ENCODE results near the gene MKS1. TPM values are rescaled to one million over a fixed set of nuclear protein-coding genes. Genes with fewer than 3 reads are reported as not detected.
A peak's percentile ranks its signal among the peaks of the same experiment; 100 is the strongest.

MKS1 gene
- 28.7 TPM for total RNA-seq

DNA sequence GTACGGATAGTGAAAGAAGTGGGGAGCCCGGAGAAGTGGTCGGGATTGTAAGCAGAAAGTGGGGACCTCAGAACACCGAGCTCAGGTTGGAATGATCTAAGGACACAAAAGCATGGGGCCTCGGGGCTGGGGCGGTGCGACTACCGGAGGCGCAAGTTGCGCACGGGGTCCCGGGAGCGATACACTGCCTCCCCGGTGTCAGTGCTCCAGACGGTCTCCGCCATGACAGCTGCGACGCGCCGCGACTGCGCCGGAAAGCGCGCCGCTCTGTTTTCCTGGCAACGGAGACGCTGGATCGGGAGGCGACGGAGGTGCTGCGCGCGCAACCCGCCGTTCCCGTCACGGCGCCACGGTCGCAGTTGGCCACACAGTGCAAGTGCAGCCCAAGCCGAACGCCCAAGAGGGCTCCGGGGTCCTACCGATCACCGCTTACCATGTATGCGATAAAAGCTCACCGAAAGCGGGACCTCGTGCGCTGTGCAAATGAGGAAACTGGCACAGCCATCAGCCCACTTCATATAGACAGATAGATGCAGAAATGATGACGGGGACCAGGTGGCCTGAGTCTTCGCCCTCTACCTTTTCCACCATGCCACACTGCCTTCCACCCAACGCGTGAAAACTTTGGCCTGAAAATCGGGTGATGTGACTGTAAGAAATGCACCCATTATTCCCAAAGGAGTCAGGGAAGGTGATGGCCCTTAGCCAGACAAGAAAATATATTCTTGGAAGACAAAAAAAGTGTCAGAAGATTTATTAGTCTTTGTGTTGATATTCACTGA, at the start of gene MKS1:
MKS1 (minus strand) TSS at position 249 of the 782 bp plus-strand sequence; CDS start at position 224, 25 bp downstream.
- DNase-seq (ENCODE audit: low spot score): peak; percentile 95

DNA sequence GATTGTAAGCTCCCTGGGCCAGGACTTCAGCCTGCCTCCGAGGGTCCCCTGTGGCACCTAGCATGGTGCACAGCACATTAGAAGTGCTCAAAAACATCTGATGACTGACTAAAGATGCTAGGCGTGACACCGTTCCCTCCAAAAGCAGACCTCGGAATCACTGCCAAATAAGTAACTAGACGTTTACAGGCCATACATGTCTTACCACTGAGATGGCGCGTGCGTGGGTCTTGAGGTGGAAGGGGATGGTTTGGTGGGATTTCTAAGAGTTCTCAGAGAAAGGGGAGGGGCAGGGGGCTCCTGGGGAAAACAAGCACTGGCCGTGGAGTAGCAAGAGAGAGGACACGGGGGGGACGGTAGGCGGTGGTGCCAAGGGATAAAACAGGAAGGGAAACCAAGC, 49.3 kb upstream of the MKS1 start:
- DNase-seq (ENCODE audit: low spot score): peak; percentile 19

DNA sequence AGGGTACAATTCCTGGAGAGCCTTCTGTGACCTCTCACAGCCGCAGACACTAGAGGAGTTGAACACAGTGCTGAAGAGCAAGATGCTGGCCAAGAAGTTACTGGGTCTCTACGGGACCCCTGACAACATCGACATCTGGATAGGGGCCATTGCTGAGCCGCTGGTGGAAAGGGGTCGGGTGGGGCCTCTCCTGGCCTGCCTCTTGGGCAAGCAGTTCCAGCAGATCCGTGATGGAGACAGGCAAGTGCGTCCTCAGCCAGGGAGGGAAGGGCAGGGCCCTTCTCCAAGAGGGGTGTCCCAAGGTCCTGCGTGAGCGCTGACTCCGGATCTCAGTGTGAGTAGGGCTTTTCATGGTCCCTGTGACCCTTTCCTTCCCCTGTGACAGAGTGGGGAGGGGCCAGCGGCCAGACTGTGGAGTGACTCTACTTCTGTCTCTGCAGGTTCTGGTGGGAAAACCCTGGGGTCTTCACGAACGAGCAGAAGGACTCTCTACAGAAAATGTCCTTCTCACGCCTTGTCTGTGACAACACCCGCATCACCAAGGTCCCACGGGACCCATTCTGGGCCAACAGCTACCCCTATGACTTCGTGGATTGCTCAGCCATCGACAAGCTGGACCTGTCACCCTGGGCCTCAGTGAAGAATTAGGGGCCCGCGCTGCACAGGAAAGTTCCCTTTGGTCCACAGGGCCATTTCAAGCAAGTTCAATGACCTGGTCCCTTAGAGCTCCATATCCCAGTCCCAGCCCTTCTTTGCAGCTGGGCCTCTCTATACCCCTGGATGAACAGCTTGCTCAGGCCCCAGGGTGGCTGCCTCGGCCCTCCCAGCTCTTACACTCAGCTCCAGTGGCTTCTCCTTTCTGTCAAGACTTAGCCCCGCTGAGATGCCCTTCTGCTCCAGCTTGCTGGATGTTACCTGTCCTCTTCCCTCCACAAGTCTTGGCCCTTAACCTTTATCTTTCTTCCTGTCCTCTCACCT, 48.6 kb upstream of the MKS1 start:
- DNase-seq (ENCODE audit: low spot score): peak; percentile 29

DNA sequence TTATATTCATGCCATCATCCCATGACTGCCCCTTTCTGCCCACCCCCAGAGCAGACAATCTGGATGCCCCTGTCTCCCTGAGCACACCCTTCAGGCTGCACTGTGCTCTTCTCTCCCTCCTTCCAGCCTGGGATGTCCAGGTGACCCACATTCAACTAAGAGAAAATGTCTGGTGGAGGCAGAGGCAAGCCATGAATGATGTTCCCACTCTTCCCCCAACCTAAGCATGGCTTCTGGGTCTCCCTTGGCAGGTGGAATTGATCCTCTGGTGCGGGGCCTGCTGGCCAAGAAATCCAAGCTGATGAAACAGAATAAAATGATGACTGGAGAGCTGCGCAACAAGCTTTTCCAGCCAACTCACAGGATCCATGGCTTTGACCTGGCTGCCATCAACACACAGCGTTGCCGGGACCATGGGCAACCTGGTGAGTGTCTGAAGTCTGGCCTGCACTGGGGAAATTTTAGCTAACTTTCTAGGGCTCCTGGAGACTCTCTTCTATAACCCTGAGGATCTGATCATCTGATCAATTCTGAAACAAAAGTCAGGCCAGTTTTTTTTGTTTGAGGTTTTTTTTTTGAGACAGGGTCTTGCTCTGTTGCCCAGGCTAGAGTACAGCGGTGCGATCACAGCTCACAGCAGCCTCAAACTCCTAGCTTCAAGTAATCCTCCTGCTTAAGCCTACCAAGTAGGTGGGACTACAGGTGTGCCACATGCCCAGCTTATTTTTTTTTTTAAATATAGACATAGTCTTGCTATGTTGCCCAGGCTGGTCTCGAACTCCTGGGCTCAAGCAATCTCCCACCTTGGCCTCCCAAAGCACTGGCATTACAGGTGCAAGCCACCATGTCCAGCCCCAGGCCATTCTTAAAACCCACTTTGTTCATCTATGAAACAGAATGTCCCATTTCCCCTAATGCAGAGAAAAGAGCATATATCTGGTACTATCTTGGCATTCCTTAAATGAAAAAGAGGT, 47.1 kb upstream of the MKS1 start:
- DNase-seq (ENCODE audit: low spot score): peak; percentile 28

DNA sequence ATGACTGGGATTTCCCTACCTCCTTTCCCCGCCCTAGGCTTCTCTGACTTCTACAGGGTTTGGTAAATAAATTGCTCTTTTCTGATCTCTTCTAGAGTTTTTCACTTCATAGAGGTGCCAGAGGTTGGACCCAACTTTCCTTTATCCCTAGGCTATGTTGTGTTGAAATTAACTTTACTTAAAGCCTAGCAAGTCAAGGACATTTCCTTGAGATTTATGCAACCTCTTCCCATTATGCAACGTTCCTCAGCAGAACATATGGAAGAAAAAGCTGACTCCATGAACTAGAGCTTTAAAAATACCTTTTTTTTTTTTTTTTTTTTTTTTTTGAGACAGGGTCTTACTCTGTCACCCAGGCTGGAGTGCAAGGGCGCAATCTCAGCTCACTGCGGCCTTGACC, 46.2 kb upstream of the MKS1 start:
- no peak for DNase-seq (ENCODE audit: low spot score)

DNA sequence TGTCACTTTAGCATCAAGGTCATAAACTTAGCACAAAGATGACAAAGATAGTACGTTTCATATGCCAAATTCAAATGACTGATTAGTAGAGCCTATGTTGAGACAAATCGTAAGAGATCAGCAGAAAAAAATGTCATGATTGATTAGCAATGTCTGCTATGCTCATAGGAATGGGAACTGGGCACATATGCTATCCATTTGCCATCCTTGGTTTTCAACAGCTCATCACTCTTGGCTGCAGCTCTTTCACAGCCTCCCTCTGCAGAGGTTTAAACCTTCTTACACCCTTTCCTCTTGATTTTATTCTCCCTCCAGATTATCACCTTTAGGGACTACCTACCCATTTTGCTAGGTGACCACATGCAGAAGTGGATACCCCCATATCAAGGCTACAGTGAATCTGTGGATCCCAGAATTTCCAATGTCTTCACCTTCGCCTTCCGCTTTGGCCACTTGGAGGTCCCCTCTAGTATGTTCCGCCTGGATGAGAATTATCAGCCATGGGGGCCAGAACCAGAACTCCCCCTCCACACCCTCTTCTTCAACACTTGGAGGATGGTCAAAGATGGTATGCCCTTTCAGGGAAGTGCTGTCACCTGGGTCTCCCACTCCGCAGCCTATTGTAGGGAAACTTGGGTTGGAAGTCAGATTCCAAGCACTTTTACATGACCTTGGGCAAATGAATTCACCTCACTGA, 45.5 kb upstream of the MKS1 start:
- peak; percentile 23 for DNase-seq (ENCODE audit: low spot score)

DNA sequence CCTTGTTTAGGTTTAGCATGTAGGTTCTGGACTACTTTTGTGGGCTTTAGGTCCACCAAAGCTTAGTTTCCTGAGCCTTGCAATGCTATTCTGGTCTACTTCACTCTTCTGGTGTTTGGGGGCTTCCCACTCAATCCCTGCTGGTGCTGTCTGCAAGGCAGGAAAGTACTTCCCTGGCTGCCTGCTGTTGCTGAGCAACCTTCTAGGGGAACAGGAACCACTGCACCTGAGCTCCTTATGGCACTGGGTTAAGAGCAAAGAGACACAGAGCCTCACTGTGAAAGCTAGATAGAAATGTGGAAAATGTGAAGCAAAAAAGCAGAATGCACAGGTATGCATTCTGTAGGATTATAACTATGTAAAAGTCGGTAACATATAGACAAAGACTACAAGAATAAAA, 44.7 kb upstream of the MKS1 start:
- DNase-seq (ENCODE audit: low spot score): no peak

DNA sequence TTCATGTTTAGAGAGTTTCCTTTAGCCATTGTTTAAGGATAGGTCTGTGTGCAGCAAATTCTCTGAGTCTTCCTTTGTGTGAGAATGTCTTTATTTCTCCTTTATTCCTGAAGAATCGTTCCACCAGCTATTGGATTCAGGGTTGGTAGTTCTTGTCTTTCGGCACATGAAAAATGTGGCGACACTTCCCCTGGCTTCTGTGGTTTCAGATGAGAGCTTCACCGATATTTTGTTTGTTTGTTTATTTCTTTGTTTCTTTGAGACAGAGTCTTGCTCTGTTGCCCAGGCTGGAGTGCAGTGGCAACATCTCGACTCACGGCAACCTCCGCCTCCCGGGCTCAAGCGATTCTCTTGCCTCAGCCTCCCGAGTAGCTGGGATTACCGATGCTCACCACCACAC, 43.1 kb upstream of the MKS1 start:
- DNase-seq (ENCODE audit: low spot score): no peak

DNA sequence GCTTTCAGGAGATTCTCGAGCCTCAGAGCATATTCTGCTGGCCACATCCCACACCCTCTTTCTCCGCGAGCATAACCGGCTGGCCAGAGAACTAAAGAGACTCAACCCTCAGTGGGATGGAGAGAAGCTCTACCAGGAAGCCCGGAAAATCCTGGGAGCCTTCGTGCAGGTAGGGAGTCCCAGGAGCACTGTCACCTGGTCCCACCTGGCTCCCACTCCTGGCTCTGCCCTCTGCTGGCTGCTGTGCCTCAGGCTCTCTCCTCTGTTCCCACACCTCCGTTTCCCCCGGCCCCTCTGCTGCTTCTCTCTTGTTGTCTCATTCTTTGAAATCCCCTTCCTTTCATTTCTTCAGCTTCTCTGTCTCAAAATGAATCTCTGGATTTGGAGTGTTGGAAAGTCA, 35.7 kb upstream of the MKS1 start:
- no peak for DNase-seq (ENCODE audit: low spot score)

DNA sequence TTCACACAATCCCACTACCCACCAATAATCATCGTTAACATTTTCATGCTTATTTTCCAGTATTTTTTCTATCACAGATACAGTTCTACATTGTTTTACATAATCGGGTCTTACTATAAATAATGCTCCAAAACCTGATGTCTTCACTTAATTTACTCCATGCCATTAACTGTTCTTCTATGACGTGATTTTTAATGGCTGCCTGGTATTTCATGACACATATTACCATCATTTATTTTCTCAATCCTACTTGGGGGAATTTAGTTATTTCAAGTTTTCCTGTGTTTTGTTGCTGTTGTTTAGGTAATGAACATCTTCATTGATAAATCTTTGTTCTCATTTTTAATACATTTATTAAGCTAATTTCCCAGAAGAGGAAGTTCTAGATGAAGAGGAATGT, 34.0 kb upstream of the MKS1 start:
- DNase-seq (ENCODE audit: low spot score): no peak

DNA sequence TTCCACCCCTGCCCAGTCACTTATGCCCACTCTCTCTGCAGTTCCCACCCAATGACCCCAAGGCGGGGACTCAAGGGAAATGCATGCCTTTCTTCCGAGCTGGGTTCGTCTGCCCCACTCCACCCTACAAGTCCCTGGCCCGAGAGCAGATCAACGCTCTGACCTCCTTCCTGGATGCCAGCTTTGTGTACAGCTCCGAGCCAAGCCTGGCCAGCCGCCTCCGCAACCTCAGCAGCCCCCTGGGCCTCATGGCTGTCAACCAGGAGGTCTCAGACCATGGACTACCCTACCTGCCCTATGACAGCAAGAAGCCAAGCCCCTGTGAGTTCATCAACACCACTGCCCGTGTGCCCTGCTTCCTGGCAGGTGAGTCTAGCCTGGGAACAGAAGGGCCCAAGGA, 33.1 kb upstream of the MKS1 start:
- no peak for DNase-seq (ENCODE audit: low spot score)

DNA sequence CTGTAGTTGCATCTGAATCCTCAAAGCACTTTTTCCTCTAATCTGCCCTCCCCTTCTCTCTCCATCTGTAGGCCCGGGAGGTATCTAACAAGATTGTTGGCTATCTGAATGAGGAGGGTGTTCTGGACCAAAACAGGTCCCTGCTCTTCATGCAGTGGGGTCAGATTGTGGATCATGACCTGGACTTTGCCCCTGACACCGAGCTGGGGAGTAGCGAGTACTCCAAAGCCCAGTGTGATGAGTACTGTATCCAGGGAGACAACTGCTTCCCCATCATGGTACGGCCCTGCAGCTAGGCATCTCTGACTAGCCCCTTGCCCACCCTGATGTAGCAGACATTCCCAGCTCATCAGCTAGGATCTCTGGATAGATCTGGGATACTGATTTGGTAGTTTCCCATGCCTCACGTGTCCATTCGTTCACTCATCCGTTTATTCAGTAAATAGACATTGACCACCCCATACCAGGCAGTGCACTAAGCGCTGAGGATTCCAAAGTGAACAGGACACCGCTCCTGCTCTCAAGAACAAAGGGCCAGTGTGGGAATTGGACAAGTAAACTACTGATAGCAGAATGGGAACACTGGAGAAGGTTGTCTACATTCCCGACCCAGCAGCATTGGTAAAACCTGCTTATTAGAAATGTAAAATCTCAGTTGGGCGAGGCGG, 31.4 kb upstream of the MKS1 start:
- no peak for DNase-seq (ENCODE audit: low spot score)

DNA sequence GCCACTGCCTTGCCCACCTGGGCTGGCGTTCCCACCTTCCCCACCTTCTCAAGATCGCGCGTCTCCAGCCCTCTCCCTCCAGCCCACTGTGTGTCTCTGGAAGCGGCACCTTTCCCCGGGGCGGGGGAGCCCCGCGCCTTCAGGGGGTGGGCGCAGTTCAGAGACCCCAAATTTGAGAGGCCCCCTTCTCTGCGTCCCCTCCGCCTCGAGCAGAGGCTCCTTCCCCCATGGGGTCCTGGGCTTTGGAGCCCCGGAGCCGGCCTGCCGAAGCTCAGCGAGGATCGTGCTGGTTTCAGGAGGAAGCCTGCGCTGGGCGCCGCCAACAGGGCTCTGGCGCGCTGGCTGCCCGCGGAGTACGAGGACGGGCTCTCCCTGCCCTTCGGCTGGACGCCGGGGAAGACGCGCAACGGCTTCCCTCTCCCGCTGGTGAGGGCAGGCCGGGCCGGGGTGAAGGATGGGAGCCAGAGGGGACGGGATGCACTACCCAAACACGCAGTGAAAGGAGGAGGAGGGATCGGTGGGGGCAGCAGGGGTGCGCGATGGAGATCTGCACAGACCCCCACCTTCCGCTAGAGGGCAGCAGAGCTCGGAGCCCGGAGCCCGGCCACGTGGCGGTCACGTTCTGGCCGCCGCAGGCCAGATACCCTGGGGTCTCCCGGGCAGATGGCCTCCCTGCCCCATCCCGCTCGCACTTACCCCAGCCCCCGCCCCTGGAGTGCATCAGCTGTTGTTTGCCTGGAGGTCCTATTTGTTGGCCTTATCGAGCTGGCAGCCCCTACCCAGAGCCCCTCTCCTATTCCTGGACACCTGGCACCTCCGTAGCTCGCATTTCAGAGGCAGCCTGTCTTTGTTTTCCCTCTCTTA, 30.4 kb upstream of the MKS1 start:
- peak; percentile 69 for DNase-seq (ENCODE audit: low spot score)

DNA sequence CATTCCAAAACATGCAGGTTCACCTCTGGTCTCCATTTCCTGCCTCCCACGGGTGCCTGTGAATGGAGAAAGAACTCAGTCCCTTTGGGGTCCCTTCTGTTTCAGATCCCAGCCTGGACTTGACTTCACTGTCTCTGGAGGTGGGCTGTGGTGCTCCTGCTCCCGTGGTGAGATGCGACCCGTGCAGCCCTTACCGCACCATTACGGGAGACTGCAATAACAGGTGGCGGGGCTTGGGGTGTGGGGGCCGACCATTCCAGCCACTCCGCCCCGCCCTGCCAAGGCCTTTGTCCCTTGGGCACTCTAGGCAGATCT, 29.9 kb upstream of the MKS1 start:
- DNase-seq (ENCODE audit: low spot score): no peak

DNA sequence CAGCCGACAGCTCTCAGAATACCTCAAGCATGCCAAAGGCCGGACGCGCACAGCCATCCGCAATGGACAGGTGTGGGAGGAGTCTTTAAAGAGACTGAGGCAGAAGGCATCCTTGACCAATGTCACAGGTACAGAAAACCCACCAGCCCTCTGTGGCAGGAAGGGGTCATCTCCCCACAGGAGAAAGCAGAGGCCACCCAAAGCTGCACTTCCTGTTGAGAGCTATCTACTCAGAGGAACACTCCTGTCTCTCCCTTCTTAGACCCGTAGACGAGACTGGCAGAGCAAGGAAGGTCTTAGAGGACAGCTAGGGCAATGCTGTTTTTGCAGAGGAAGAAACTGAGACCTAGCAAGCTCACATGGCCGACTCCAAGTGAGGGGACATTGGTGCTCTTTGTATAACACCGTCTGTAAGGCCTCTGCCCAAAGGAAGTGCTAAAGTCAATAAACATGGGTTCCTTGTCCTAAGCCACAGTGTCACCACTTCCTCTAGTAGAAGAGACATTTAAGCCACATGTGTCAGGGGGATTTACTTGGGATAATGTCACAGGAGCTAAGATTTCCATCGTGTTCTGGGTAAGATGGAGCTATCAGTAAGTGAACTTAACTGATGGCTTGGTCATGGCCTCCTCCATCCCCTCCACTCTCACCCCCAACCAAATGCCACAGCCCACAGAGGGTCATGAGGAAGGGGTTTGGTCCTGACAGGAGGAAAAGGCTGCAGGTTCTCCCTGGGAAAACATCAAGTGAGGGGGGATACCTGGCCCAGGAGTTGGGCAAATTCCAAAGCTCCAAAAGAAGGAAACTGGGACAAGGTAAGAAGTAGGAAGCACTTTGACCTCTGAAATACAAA, 28.7 kb upstream of the MKS1 start:
- no peak for DNase-seq (ENCODE audit: low spot score)

DNA sequence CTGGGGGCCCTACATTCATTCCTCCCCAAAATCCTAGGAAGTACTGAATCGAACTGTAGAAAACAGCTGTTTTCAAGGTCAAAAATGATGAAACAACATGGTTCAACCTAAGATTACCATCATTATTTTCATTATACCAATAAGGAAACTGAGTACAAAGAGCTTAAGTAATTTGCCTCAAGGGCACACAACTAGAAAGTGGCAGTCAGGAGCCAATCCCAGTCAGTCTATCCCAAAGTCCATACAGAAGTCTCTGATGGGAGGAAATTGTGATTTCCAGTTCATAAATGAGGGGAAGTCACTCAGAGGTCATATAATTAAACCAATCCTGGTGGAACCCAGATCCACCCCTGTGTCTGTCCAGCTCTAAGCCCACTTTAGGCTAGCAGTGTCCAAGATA, 27.7 kb upstream of the MKS1 start:
- no peak for DNase-seq (ENCODE audit: low spot score)

DNA sequence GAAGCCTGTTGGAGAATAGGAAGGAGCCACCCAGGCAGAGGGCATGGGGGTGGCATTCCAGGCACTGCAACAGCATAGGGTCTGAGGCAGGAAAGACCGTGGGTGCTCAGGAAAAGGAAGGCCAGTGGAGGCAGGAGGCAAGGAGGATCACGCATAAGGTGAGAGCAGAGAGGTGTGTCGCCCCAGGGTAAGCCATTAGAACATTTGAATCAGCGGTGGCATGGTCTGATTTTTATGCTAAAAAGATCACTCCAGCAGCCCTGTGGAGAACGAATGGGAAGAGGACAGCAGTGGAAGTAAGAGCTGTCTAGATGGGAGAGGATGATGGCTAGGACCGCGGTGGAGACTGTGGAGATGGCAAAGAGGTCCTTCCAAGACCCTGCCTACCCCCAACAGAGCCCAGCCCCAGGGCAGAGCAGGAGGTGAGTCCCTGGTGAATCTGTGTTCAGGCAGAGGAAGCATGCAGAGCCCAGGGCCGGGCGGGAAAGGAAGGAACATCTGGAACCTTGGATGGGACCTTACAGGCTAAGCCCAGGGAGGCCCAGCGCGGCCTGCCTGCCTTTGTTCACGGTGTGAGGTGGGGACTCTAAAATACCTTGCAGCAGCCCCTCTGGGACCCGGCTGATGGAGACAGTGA, 27.2 kb upstream of the MKS1 start:
- no peak for DNase-seq (ENCODE audit: low spot score)

DNA sequence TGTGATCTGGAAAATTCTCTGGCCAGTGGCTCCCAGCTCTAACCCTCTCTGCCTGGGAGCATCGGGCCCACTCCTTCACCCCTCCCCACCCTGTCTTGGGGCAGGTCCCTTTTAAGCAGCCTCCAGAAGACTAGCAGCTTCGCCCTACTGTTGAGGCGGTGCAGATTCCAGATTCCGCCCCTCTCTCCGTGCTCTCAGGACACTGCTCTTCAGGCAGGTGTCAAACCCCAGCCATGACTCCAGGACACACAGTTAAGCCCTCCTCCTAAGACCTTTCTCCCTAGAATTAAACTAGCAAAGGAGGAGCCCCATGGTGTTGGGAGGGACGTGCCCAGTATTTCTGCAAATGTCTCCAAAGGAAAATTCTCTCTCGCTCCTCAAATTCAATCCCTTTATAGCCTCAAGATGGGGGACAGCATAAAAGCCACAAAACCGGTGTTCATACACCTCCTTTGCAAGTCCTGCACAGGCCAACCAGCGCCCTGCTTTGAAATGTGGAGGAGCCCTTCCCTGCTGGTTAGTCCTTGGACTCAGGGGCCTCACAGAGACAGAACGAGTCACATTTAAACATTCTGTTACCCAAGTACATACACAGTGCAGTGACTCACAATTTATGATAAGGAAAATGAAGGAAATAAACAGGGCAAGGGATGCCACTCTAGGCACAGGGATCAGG, 26.5 kb upstream of the MKS1 start:
- no peak for DNase-seq (ENCODE audit: low spot score)

Measured in ureter (tissue), 1 donor.